ENCODE data around the gene ICE2. TPM values are rescaled to one million over a fixed set of nuclear protein-coding genes. Genes with fewer than 3 reads are reported as not detected.
"Not testable (repeated sequence)": the region's sequence is repeated elsewhere in the genome, so short reads cannot be mapped to it uniquely, and the experiment has no call there.

Gene ICE2
- total RNA-seq, 4 donors from 2014 or later = 22.2 to 36.4 (median 26.2) TPM

- no peak for ATAC-seq (ENCODE audit: low FRiP score)
- TF ChIP-seq CTCF (IDR thresholded peaks at IDR 0.05) = no peak
Measured at GRCh38 chr15:60411774-60412425, 67.0 kb downstream of the ICE2 start.

GRCh38 chr15:60410350-60410749, 68.6 kb downstream of the ICE2 start:
- DNase-seq (ENCODE audit: low spot score); ATAC-seq (ENCODE audit: low FRiP score): not testable (repeated sequence)

More at GRCh38 chr15:60411774-60412425, 67.0 kb downstream of the ICE2 start:
- no peak for DNase-seq (ENCODE audit: low spot score)

GRCh38 chr15:60408463-60408981, 70.4 kb downstream of the ICE2 start:
- peak; percentile 77 for ATAC-seq (ENCODE audit: low FRiP score)

GRCh38 chr15:60407415-60407805, 71.5 kb downstream of the ICE2 start:
- ATAC-seq (ENCODE audit: low FRiP score) = peak; percentile 83
- no peak for DNase-seq (ENCODE audit: low spot score)
- TF ChIP-seq CTCF (IDR thresholded peaks at IDR 0.05) = no peak

More at GRCh38 chr15:60408463-60408981, 70.4 kb downstream of the ICE2 start:
- DNase-seq (ENCODE audit: low spot score) = no peak
- no peak for TF ChIP-seq CTCF (IDR thresholded peaks at IDR 0.05)

- TF ChIP-seq CTCF (IDR thresholded peaks at IDR 0.05) = no peak
- DNase-seq (ENCODE audit: low spot score) (no peak), ATAC-seq (ENCODE audit: low FRiP score) (peak; percentile 26)
Measured at GRCh38 chr15:60406513-60407414, 72.2 kb downstream of the ICE2 start.

GRCh38 chr15:60405399-60405798, 73.5 kb downstream of the ICE2 start:
- no peak for TF ChIP-seq CTCF (IDR thresholded peaks at IDR 0.05)
- DNase-seq (ENCODE audit: low spot score) (no peak), ATAC-seq (ENCODE audit: low FRiP score) (no peak)

- not testable (repeated sequence) for DNase-seq (ENCODE audit: low spot score); ATAC-seq (ENCODE audit: low FRiP score)
Measured at GRCh38 chr15:60404351-60404750, 74.6 kb downstream of the ICE2 start.
